Gastrocnemius medialis (tissue), 4 donors: ENCODE results near the gene GPR32. TPM values are rescaled to one million over a fixed set of nuclear protein-coding genes. Genes with fewer than 3 reads are reported as not detected.
"Not testable (repeated sequence)": the region's sequence is repeated elsewhere in the genome, so short reads cannot be mapped to it uniquely, and the experiment has no call there.

ENCODE experiments used
- ATAC-seq, 2 donors: fragments of 150-250 bp; one replicate each; pipeline ENCODE4 v1.9.1; 2016
- DNase-seq, 2 donors: peaks; one replicate each; pipeline ENCODE4 v3.0.0-alpha.2; 2019
- H3K27ac ChIP-seq, 4 donors: fragments of 200-600 bp; sonication (generic); 1 replicate in 1 of 4; 2 replicates in 3 of 4; pipeline ENCODE4 v1.5.1; 2016 to 2018; ENCODE audit warnings: mild to moderate bottlenecking in 2 of 4, moderate library complexity in 1 of 4
- H3K27me3 ChIP-seq, 3 donors: fragments of 200-600 bp; sonication (generic) in 2 of 3; 1 replicate in 1 of 3; 2 replicates in 2 of 3; pipeline versions ENCODE4 v1.5.1 to v1.6.0; 2016 to 2019; ENCODE audit warnings: mild to moderate bottlenecking in 1 of 3, moderate library complexity in 1 of 3
- H3K36me3 ChIP-seq, 2 donors: fragments of 200-600 bp; sonication (generic) in 1 of 2; one replicate each; pipeline ENCODE4 v1.5.1; 2017 to 2018
- H3K4me1 ChIP-seq, 2 donors: fragments of 200-600 bp; sonication (generic) in 1 of 2; one replicate each; pipeline ENCODE4 v1.5.1; 2016 to 2017; ENCODE audit warnings: mild to moderate bottlenecking in 2 of 2
- H3K4me3 ChIP-seq, 4 donors: fragments of 200-600 bp; sonication (generic) in 3 of 4; 1 replicate in 1 of 4; 2 replicates in 3 of 4; pipeline ENCODE4 v1.5.1; 2016 to 2019; ENCODE audit warnings: mild to moderate bottlenecking in 2 of 4
- H3K9me3 ChIP-seq, 3 donors: fragments of 200-600 bp; sonication (generic) in 2 of 3; 1 replicate in 1 of 3; 2 replicates in 2 of 3; pipeline ENCODE4 v1.5.1; 2016 to 2019
- CTCF ChIP-seq, 5 experiments: fragments of 450-650 bp in 3 of 5; fragments of 200-600 bp in 2 of 5; sonication (generic) in 2 of 5; IDR thresholded peaks in 4 of 5; conservative IDR thresholded peaks in 1 of 5; 1 replicate in 4 of 5; 2 replicates in 1 of 5; pipeline ENCODE4 v1.5.1; 2016 to 2019; ENCODE audit warnings: antibody characterized with exemption in 5 of 5, mild to moderate bottlenecking in 3 of 5, moderate library complexity in 3 of 5
- POLR2A ChIP-seq, 2 donors: fragments of 450-650 bp; IDR thresholded peaks; one replicate each; pipeline ENCODE4 v1.6.1; 2017; ENCODE audit warnings: antibody characterized with exemption in 2 of 2, mild to moderate bottlenecking in 2 of 2, moderate library complexity in 2 of 2
- in situ Hi-C, 4 donors: fragments of 200-750 bp; cut with MboI; loops; one replicate each; pipeline versions ENCODE4 v1.15.0 to v1.8.0; 2017; ENCODE audit warnings: low sequenced_read_pairs in 4 of 4
- intact Hi-C: fragments of 100-400 bp; cut with DNase I; formaldehyde crosslinking; loops from one replicate; pipeline ENCODE4 v1.15.1; 2023; ENCODE audit warnings: low total_unique reads
- total RNA-seq, 4 donors: library from RNA; depleted of rRNA; stranded (reverse); fragments of >200 nt; gene quantifications; one replicate each; pipeline versions ENCODE4 v1.1.0 to v1.2.3, GENCODE V29; 2016

The GPR32 gene
- total RNA-seq = not detected

- H3K27ac ChIP-seq, H3K4me3 ChIP-seq, DNase-seq, in situ Hi-C loops, ATAC-seq, H3K27me3 ChIP-seq, H3K36me3 ChIP-seq, H3K4me1 ChIP-seq, H3K9me3 ChIP-seq, intact Hi-C loops: not testable (repeated sequence)
Observed at GRCh38 chr19:50770164-50770563, at the start of gene GPR32. GPR32 (plus strand) TSS chr19:50770464; CDS start chr19:50770601, 137 bp downstream.

- TF ChIP-seq CTCF (IDR thresholded peaks at IDR 0.05 in 4 of 5, conservative IDR thresholded peaks at IDR 0.05 in 1 of 5) (no peak), POLR2A (IDR thresholded peaks at IDR 0.05) (no peak)
- peaks cover 0 to 17% of the 10 kb centered on the region in 2 donors for H3K4me1 ChIP-seq
- H3K36me3 ChIP-seq = no peaks in the 10 kb centered on the region
- ATAC-seq = no peak
- intact Hi-C loops (no loop called here), in situ Hi-C loops (no loop called here)
- H3K27me3 ChIP-seq = peaks cover 20 to 67% (median 52%) of the 10 kb centered on the region in 3 donors
- no peak for DNase-seq
- no peak overlapping the region for H3K27ac ChIP-seq
- H3K9me3 ChIP-seq = no peaks in the 10 kb centered on the region
- no peak overlapping the region for H3K4me3 ChIP-seq
Observed at GRCh38 chr19:50720921-50721381, 49.3 kb upstream of the GPR32 start.

- Histone ChIP-seq H3K4me1 (peaks cover 0 to 17% of the 10 kb centered on the region in 2 donors), H3K4me3 (no peak overlapping the region), H3K36me3 (no peaks in the 10 kb centered on the region), H3K27ac (no peak overlapping the region), H3K27me3 (peaks cover 26 to 72% (median 59%) of the 10 kb centered on the region in 3 donors), H3K9me3 (no peaks in the 10 kb centered on the region)
- in situ Hi-C loops (no loop called here), intact Hi-C loops (no loop called here)
- TF ChIP-seq POLR2A (IDR thresholded peaks at IDR 0.05) (no peak), CTCF (IDR thresholded peaks at IDR 0.05 in 4 of 5, conservative IDR thresholded peaks at IDR 0.05 in 1 of 5) (no peak)
- ATAC-seq (no peak), DNase-seq (no peak)
Observed at GRCh38 chr19:50721441-50722137, 48.7 kb upstream of the GPR32 start.

- in situ Hi-C loops = no loop called here
- Histone ChIP-seq H3K4me1 (peaks cover 0 to 17% of the 10 kb centered on the region in 2 donors), H3K36me3 (no peaks in the 10 kb centered on the region)
Observed at GRCh38 chr19:50722201-50723013, 47.9 kb upstream of the GPR32 start.

More at GRCh38 chr19:50722201-50723013, 47.9 kb upstream of the GPR32 start:
- TF ChIP-seq POLR2A (IDR thresholded peaks at IDR 0.05) = no peak
- TF ChIP-seq CTCF (IDR thresholded peaks at IDR 0.05 in 4 of 5, conservative IDR thresholded peaks at IDR 0.05 in 1 of 5) = no peak
- ATAC-seq = no peak
- no peak for DNase-seq
- H3K27ac ChIP-seq = peak overlapping the region in 2 of 4 donors; percentile 13 to 14
- peaks cover 25 to 64% (median 55%) of the 10 kb centered on the region in 3 donors for H3K27me3 ChIP-seq
- H3K9me3 ChIP-seq = no peaks in the 10 kb centered on the region
- peak overlapping the region in 1 of 4 donors; percentile 55 for H3K4me3 ChIP-seq
- intact Hi-C loops = no loop called here
